ENCODE results near the gene LRRC9.
"Not testable (repeated sequence)": the region's sequence is repeated elsewhere in the genome, so short reads cannot be mapped to it uniquely, and the experiment has no call there.

Gene LRRC9

DNA sequence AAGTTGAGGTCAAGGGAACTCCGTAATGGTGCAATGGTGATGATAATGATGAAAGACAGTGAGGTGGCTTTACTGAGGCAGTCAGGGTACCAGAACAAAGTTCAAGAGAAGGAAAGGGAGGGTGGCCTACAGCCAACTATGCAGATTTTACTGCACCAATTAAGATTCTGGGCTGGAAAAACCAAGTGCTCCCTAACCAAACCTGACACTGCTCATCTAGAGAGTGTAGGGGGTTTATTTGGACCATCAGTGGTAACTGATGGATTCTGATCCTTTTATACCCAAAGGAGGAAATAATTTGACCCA is 387 bp downstream of the LRRC9 start:
- TF ChIP-seq, protein P1, sequence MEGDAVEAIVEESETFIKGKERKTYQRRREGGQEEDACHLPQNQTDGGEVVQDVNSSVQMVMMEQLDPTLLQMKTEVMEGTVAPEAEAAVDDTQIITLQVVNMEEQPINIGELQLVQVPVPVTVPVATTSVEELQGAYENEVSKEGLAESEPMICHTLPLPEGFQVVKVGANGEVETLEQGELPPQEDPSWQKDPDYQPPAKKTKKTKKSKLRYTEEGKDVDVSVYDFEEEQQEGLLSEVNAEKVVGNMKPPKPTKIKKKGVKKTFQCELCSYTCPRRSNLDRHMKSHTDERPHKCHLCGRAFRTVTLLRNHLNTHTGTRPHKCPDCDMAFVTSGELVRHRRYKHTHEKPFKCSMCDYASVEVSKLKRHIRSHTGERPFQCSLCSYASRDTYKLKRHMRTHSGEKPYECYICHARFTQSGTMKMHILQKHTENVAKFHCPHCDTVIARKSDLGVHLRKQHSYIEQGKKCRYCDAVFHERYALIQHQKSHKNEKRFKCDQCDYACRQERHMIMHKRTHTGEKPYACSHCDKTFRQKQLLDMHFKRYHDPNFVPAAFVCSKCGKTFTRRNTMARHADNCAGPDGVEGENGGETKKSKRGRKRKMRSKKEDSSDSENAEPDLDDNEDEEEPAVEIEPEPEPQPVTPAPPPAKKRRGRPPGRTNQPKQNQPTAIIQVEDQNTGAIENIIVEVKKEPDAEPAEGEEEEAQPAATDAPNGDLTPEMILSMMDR (IDR thresholded peaks at IDR 0.05) = no peak
- no peak for TF ChIP-seq ZFX (IDR thresholded peaks at IDR 0.05; ENCODE audit: borderline replicate concordance)
- no peak overlapping the region for H3K27ac ChIP-seq

DNA sequence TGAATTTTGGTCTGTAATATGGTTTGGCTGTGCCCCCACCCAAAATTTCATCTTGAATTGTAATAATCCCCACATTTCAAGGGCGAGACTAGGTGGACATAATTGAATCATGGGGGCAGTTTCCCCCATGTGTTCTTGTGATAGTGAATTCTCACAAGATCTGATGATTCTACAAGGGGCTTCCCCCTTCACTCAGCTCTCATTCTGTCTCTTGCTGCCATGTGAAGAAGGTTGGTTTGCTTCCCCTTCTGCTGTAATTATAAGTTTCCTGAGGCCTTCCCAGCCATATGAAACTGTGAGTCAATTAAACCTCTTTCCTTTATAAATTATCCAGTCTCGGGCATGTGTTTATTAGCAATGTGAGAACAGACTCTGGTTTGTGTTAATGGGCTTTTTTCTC is 5.9 kb downstream of the LRRC9 start:
- no peak overlapping the region for H3K27ac ChIP-seq
- TF ChIP-seq, protein P1 (IDR thresholded peaks at IDR 0.05) = no peak
- no peak for TF ChIP-seq ZFX (IDR thresholded peaks at IDR 0.05; ENCODE audit: borderline replicate concordance)

DNA sequence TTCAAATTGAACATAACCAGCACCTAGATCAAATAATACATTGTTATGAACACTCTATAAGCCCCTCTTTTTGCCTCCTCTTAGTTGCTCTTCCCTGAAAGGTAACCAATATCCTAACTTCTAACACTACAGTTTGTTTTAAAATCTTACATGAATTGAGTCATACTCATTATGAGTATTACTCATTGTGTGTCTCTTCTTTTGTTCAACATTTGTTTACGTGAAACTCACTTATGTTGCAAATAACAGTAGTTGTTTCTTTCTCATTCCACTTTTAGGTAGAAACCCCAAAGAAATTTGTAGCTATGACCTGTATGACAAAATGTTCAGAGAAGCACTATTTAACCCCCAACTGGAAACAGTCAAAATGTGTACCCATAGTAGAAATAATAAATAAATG is 6.6 kb downstream of the LRRC9 start:
- no peak overlapping the region for H3K27ac ChIP-seq
- TF ChIP-seq, protein P1 (IDR thresholded peaks at IDR 0.05) = no peak
- no peak for TF ChIP-seq ZFX (IDR thresholded peaks at IDR 0.05; ENCODE audit: borderline replicate concordance)

DNA sequence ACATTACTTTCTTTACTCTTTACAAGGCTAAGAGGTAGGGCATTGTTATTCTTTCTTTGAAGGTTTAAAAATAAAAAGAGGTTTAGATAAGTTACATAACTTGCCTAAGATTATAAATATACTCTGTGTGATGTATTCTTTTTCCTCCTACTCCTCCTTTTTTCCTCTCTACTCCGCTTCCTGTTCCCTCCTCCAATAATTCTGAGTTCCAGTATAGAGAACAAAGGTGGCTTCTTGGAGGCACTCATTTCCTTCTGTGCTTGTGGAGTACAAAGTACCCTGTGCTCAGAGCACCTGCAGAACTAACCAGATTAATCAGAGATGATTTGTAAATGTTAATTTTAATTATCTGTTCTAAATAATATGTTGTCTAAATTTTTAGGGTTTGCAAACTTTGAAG is 11.3 kb downstream of the LRRC9 start:
- TF ChIP-seq ZFX (IDR thresholded peaks at IDR 0.05; ENCODE audit: borderline replicate concordance) = no peak
- TF ChIP-seq, protein P1 (IDR thresholded peaks at IDR 0.05) = no peak
- no peak overlapping the region for H3K27ac ChIP-seq

DNA sequence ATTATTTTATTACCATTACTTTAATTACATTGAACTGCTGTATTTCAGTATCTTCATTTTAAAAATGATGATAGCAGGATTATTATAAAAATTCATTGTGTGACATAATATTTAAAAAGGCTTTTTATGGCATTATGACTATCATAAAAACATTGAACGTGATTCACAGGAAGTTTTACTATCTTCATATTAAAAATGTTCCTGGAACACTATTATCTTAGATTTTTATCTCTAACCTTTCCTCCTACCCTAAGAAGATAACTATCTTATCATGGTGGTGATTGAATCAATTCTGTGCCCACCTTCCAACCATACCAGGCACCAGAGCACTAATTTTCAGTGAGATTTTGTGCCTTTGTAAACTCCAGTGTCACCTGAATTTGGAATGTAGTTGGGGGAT is 16.2 kb downstream of the LRRC9 start:
- TF ChIP-seq ZFX (IDR thresholded peaks at IDR 0.05; ENCODE audit: borderline replicate concordance) = no peak
- TF ChIP-seq, protein P1 (IDR thresholded peaks at IDR 0.05) = no peak
- H3K27ac ChIP-seq = no peak overlapping the region

DNA sequence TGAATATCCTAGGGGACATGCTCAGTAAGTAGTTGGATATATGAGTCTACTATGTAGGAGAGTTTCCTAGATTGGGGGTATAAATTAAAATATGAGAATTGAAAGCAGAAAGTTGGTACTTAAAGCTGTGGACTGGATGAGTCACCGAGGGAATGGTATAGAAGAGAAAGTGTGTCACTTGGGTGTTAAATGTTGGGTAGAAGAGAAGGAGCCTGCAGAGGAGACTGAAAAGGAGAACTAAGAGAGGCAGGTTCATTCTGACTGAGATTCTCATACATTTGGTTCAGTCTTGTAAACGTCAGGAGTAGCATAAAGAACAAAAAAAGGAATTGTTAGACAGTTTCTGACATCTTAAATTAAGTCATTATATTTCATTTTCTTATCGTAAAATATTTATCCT is 19.9 kb downstream of the LRRC9 start:
- TF ChIP-seq ZFX (IDR thresholded peaks at IDR 0.05; ENCODE audit: borderline replicate concordance) = no peak
- TF ChIP-seq, protein P1 (IDR thresholded peaks at IDR 0.05) = no peak
- no peak overlapping the region for H3K27ac ChIP-seq

DNA sequence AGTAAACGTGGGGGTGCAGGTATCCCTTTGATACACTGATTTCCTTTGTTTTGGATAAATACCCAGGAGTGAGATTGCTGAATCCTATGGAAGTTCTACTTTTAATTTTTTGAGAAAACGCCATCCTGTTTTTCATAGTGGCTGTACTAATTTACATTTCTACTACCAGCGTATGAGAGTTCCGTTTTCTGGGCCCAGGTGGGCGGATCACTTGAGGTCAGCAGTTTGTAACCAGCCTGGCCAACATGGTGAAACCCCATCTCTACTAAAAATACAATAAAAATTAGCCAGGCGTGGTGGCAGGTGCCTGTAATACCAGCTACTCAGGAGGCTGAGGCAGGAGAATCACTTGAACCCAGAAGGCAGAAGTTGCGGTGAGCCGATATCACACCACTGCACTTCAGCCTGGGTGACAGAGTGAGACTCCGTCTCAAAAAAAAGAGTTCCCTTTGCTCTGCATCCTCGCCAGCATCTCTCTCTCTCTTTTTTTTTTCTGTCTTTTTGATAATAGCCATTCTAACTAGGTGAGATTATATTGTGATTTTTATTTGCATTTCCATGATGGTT is 22.4 kb downstream of the LRRC9 start:
- H3K27ac ChIP-seq = not testable (repeated sequence)

DNA sequence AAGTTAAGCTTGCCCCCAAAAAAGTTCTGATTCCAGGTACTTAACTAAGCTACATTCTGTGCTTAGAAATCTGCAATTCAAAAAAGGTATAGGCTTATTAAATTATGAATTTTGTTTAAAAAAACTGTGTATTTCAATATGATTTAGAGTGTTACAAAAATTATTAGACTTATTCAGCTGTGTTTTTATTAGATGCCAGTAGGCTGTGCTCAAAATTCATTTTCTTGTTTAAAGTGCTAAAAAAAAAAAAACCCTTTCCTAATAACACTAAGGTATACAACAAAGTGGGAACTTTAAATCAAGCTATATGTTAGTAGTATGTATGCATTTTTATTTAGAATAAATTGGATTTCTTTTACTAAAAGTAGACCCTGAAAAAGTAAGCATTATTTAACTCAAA is 25.0 kb downstream of the LRRC9 start:
- no peak overlapping the region for H3K27ac ChIP-seq
- TF ChIP-seq, protein P1 (IDR thresholded peaks at IDR 0.05) = no peak
- no peak for TF ChIP-seq ZFX (IDR thresholded peaks at IDR 0.05; ENCODE audit: borderline replicate concordance)

DNA sequence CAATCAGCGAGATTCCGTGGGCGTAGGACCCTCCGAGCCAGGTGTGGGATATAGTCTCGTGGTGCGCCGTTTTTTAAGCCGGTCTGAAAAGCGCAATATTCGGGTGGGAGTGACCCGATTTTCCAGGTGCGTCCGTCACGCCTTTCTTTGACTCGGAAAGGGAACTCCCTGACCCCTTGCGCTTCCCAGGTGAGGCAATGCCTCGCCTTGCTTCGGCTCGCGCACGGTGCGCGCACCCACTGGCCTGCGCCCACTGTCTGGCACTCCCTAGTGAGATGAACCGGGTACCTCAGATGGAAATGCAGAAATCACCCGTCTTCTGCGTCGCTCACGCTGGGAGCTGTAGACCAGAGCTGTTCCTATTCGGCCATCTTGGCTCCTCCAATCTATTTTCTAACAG is 32.2 kb downstream of the LRRC9 start:
- not testable (repeated sequence) for H3K27ac ChIP-seq

DNA sequence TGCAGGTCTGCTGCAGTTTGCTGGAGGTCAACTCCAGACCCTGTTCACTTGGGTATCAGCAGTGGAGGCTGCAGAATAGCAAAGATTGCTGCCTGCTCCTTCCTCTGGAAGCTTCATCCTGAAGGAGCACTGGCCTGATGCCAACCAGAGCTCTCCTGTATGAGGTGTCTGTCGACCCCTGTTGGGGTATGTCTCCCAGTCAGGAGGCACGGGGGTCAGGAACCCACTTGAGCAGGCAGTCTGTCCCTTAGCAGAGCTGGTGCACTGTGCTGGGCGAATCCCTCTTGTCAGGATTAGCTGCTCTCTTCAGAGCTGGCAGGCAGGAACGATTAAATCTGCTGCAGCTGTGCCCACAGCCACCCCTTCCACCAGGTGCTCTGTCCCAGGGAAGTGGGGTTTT is 37.9 kb downstream of the LRRC9 start:
- not testable (repeated sequence) for H3K27ac ChIP-seq

Measured in 22Rv1 (cell line).